ENCODE data around the gene CPNE6. TPM values are rescaled to one million over a fixed set of nuclear protein-coding genes. Genes with fewer than 3 reads are reported as not detected.

Gene CPNE6
- total and polyA plus RNA-seq, 2 of the 13 experiments (the other 11 are each of a cell fraction or from before 2014, with no cell fraction given): not detected

- TF ChIP-seq ZNF276 (CRISPR knock-in tag; IDR thresholded peaks at IDR 0.05; ENCODE audit: low read depth) (0 out of 2 replicates have a peak, but pooled peaks have one; percentile 20), SRSF1 (optimal IDR thresholded peaks at IDR 0.05; ENCODE audit: low read depth, low read length) (peak; percentile 80), GPBP1L1 (CRISPR knock-in tag; IDR thresholded peaks at IDR 0.05) (no peak), HNF4A (CRISPR knock-in tag; IDR thresholded peaks at IDR 0.05) (0 out of 2 replicates have a peak, but pooled peaks have one; percentile 19), ZNF263 (CRISPR knock-in tag; IDR thresholded peaks at IDR 0.05) (peak; percentile 39; the same call in 1 of the 2 replicates), FUBP1 (CRISPR knock-in tag; IDR thresholded peaks at IDR 0.05; ENCODE audit: borderline replicate concordance) (0 out of 2 replicates have a peak, but pooled peaks have one; percentile 0), ISL2 (CRISPR knock-in tag; IDR thresholded peaks at IDR 0.05) (peak; percentile 80), ZFP82 (CRISPR knock-in tag; IDR thresholded peaks at IDR 0.05; ENCODE audit: borderline replicate concordance) (peak; percentile 62; the same call in 1 of the 2 replicates), TERF1 (CRISPR knock-in tag; IDR thresholded peaks at IDR 0.05) (peak; percentile 86), SMAD9 (CRISPR knock-in tag; IDR thresholded peaks at IDR 0.05) (peak; percentile 25; the same call in 1 of the 2 replicates), TRIM24 (CRISPR knock-in tag; IDR thresholded peaks at IDR 0.05) (no peak), CEBPB (IDR thresholded peaks at IDR 0.05; ENCODE audit: borderline replicate concordance, low read depth, low read length) (no peak), ZNF713 (CRISPR knock-in tag; IDR thresholded peaks at IDR 0.05) (peak; percentile 52), TFDP2 (CRISPR knock-in tag; IDR thresholded peaks at IDR 0.05) (peak; percentile 80), MED13 (CRISPR knock-in tag; IDR thresholded peaks at IDR 0.05) (peak; percentile 92; the same call in 1 of the 2 replicates), PCBP1 (IDR thresholded peaks at IDR 0.05; ENCODE audit: borderline replicate concordance, low read depth, low read length) (0 out of 2 replicates have a peak, but pooled peaks have one; percentile 13), ATF5 (CRISPR knock-in tag; IDR thresholded peaks at IDR 0.05; ENCODE audit: low read depth) (peak; percentile 67; the same call in 1 of the 2 replicates), SMARCE1 (IDR thresholded peaks at IDR 0.05; ENCODE audit: borderline replicate concordance) (no peak), PAX8 (CRISPR knock-in tag; IDR thresholded peaks at IDR 0.05; ENCODE audit: borderline replicate concordance) (0 out of 2 replicates have a peak, but pooled peaks have one; percentile 39), ZNF782 (CRISPR knock-in tag; IDR thresholded peaks at IDR 0.05; ENCODE audit: borderline replicate concordance) (peak; percentile 59; the same call in 1 of the 2 replicates)
Observed at GRCh38 chr14:24051789-24052655, 19.3 kb upstream of the CPNE6 start, which contains the start of gene CARMIL3 (continued).

Measured in HepG2 (cell line).